Vagina (tissue), 2 donors: ENCODE results near the gene GNPDA2. TPM values are rescaled to one million over a fixed set of nuclear protein-coding genes. Genes with fewer than 3 reads are reported as not detected.
A peak's percentile ranks its signal among the peaks of the same experiment; 100 is the strongest.

Experiments used
- DNase-seq, 2 donors: peaks; one replicate each; pipeline ENCODE4 v3.0.0-alpha.2; 2017; ENCODE audit errors: extremely low spot score in 2 of 2
- H3K27ac ChIP-seq: fragments of 200-600 bp; sonication (generic); one replicate; pipeline ENCODE4 v1.5.1; 2019
- H3K27me3 ChIP-seq: fragments of 200-600 bp; sonication (generic); one replicate; pipeline ENCODE4 v1.5.1; 2019
- H3K36me3 ChIP-seq, 2 donors: fragments of 200-600 bp; sonication (generic); one replicate each; pipeline ENCODE4 v1.5.1; 2017 to 2019
- H3K4me1 ChIP-seq: fragments of 200-600 bp; sonication (generic); one replicate; pipeline ENCODE4 v1.5.1; 2019
- H3K4me3 ChIP-seq, 2 donors: fragments of 200-600 bp; sonication (generic); 1 replicate in 1 of 2; 2 replicates in 1 of 2; pipeline ENCODE4 v1.5.1; 2016 to 2019
- H3K9me3 ChIP-seq: fragments of 200-600 bp; sonication (generic); one replicate; pipeline ENCODE4 v1.5.1; 2019
- CTCF ChIP-seq, 3 experiments: fragments of 450-650 bp in 2 of 3; fragments of 200-600 bp in 1 of 3; sonication (generic) in 1 of 3; IDR thresholded peaks; one replicate each; pipeline ENCODE4 v1.5.1; 2017 to 2019; ENCODE audit warnings: antibody characterized with exemption in 3 of 3, mild to moderate bottlenecking in 2 of 3, moderate library complexity in 2 of 3
- POLR2A ChIP-seq, 2 donors: fragments of 450-650 bp; IDR thresholded peaks; one replicate each; pipeline ENCODE4 v1.6.1; 2017; ENCODE audit warnings: antibody characterized with exemption in 2 of 2, mild to moderate bottlenecking in 2 of 2, moderate library complexity in 2 of 2
- POLR2AphosphoS5 ChIP-seq, 2 donors: sonication (generic); formaldehyde crosslinking; IDR thresholded peaks; one replicate each; pipeline ENCODE4 v1.9.0; 2017; ENCODE audit warnings: antibody characterized with exemption in 2 of 2, mild to moderate bottlenecking in 2 of 2, low read depth in 1 of 2; ENCODE audit not compliant: insufficient read depth in 1 of 2
- intact Hi-C: fragments of 100-400 bp; cut with DNase I; formaldehyde crosslinking; loops from one replicate; pipeline ENCODE4 v1.15.1; 2023
- total RNA-seq: library from RNA; depleted of rRNA; stranded (reverse); fragments of >200 nt; gene quantifications from one replicate; pipeline ENCODE4 v1.2.3, GENCODE V29; 2016

GNPDA2 gene
- total RNA-seq, result 11.3 TPM

- Histone ChIP-seq H3K36me3 (no peaks in the 10 kb centered on the region), H3K27me3 (no peaks in the 10 kb centered on the region), H3K9me3 (no peaks in the 10 kb centered on the region), H3K27ac (peak within 1 kb of the TSS; percentile 81), H3K4me1 (peaks cover 32% of the 10 kb centered on the region), H3K4me3 (peak within 1 kb of the TSS; percentile 71 to 79)
- TF ChIP-seq POLR2AphosphoS5 (IDR thresholded peaks at IDR 0.05; ENCODE audit: insufficient read depth in 1 of 2, low read depth in 1 of 2), result peak; percentile 58 to 66
- TF ChIP-seq POLR2A (IDR thresholded peaks at IDR 0.05), result peak in 1 of 2 donors; percentile 23
- no peak for TF ChIP-seq CTCF (IDR thresholded peaks at IDR 0.05)
- intact Hi-C loops, result no loop called here
- peak in 1 of 2 donors; percentile 91 for DNase-seq
Observed at GRCh38 chr4:44726038-44726871, at the start of gene GNPDA2. Gene GNPDA2, minus strand, starts transcription at chr4:44726556. Its CDS starts 4,349 bp downstream, at chr4:44722207.

- no peak for TF ChIP-seq POLR2A (IDR thresholded peaks at IDR 0.05)
- TF ChIP-seq CTCF (IDR thresholded peaks at IDR 0.05), result no peak
- TF ChIP-seq POLR2AphosphoS5 (IDR thresholded peaks at IDR 0.05; ENCODE audit: insufficient read depth in 1 of 2, low read depth in 1 of 2), result no peak
- Histone ChIP-seq H3K27me3 (no peaks in the 10 kb centered on the region), H3K27ac (no peak overlapping the region), H3K9me3 (no peaks in the 10 kb centered on the region), H3K36me3 (no peaks in the 10 kb centered on the region), H3K4me1 (no peaks in the 10 kb centered on the region), H3K4me3 (no peak overlapping the region)
- intact Hi-C loops, result no loop called here
- DNase-seq, result no peak
Observed at GRCh38 chr4:44772340-44772739, 46.0 kb upstream of the GNPDA2 start.

- intact Hi-C loops, result no loop called here
Observed at GRCh38 chr4:44771789-44772188, 45.4 kb upstream of the GNPDA2 start.

GRCh38 chr4:44766453-44766852 is 40.1 kb upstream of the GNPDA2 start:
- intact Hi-C loops, result no loop called here
- Histone ChIP-seq H3K9me3 (no peaks in the 10 kb centered on the region), H3K27ac (no peak overlapping the region), H3K27me3 (no peaks in the 10 kb centered on the region), H3K4me1 (no peaks in the 10 kb centered on the region), H3K4me3 (no peak overlapping the region), H3K36me3 (no peaks in the 10 kb centered on the region)
- no peak for DNase-seq
- TF ChIP-seq POLR2AphosphoS5 (IDR thresholded peaks at IDR 0.05; ENCODE audit: insufficient read depth in 1 of 2, low read depth in 1 of 2), result no peak
- no peak for TF ChIP-seq POLR2A (IDR thresholded peaks at IDR 0.05)
- no peak for TF ChIP-seq CTCF (IDR thresholded peaks at IDR 0.05)

More at GRCh38 chr4:44771789-44772188, 45.4 kb upstream of the GNPDA2 start:
- Histone ChIP-seq H3K36me3 (no peaks in the 10 kb centered on the region), H3K4me3 (no peak overlapping the region), H3K4me1 (no peaks in the 10 kb centered on the region), H3K27ac (no peak overlapping the region), H3K27me3 (no peaks in the 10 kb centered on the region), H3K9me3 (no peaks in the 10 kb centered on the region)
- TF ChIP-seq POLR2A (IDR thresholded peaks at IDR 0.05) (no peak), CTCF (IDR thresholded peaks at IDR 0.05) (no peak), POLR2AphosphoS5 (IDR thresholded peaks at IDR 0.05; ENCODE audit: insufficient read depth in 1 of 2, low read depth in 1 of 2) (no peak)
- no peak for DNase-seq

- H3K27ac ChIP-seq, result no peak overlapping the region
- no peaks in the 10 kb centered on the region for H3K4me1 ChIP-seq
- no peak overlapping the region for H3K4me3 ChIP-seq
- TF ChIP-seq POLR2A (IDR thresholded peaks at IDR 0.05) (no peak), CTCF (IDR thresholded peaks at IDR 0.05) (no peak), POLR2AphosphoS5 (IDR thresholded peaks at IDR 0.05; ENCODE audit: insufficient read depth in 1 of 2, low read depth in 1 of 2) (no peak)
- intact Hi-C loops, result no loop called here
- no peaks in the 10 kb centered on the region for H3K36me3 ChIP-seq
- H3K9me3 ChIP-seq, result no peaks in the 10 kb centered on the region
- DNase-seq, result no peak
- no peaks in the 10 kb centered on the region for H3K27me3 ChIP-seq
Observed at GRCh38 chr4:44765116-44765515, 38.8 kb upstream of the GNPDA2 start.
